GM23248 (cell line): ENCODE data around the gene CRYBG2.

Source experiments
- EZH2 ChIP-seq: fragments of 200-600 bp; sonication (generic); IDR thresholded peaks from 2 replicates; pipeline ENCODE4 v1.6.1; 2018; ENCODE audit warnings: antibody characterized with exemption, mild to moderate bottlenecking; ENCODE audit not compliant: insufficient read depth, poor library complexity, severe bottlenecking
- EZH2phosphoT487 ChIP-seq: fragments of 200-600 bp; sonication (generic); IDR thresholded peaks from 2 replicates; pipeline ENCODE4 v1.6.1; 2018; ENCODE audit warnings: antibody characterized with exemption, moderate library complexity, mild to moderate bottlenecking, low read depth; ENCODE audit not compliant: insufficient read depth

DNA sequence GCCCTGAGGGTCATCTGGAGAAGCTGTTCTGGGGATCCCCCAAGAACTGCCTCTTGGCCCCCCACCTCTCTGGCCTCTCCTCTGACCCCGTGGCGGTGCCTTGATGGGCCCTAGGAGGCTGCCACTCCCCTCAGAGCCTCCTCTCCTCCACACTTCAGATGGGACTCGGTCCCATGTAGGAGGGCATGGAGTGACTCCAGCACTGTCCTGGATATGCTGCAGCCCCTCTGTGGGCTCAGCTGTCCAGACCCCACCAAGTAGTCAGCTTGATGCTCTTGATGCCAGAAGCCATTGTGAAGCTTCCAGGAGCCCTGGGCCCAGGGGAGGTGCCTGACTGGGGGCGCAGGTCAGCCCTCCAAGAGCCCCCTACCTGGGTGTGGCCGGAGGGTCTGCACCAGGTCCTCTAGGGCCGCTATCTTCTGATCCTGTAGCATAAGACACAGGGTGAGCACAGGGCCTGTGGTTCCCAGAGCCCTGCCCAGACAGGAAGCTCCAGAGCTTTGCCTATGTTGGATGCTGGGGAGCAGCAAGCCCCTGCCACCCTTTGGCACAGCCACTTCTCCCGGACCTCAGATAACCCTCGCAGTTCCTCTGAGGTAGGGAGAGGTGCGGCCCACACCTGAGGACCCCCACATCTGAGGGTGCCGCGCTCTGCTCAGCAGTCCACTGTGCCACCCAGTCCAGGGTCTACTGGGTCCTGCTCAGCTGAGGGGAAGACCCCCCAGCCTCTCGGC, 56.7 kb downstream of the CRYBG2 start:
- no peak for TF ChIP-seq EZH2
- no peak for TF ChIP-seq EZH2phosphoT487
